Ascending aorta (tissue), 2 donors: Measurements from ENCODE around the gene SERPINB1. TPM values are rescaled to one million over a fixed set of nuclear protein-coding genes. Genes with fewer than 3 reads are reported as not detected.

Experiments
- DNase-seq, 2 donors: peaks; one replicate each; pipeline ENCODE4 v3.0.0-alpha.2; 2019; ENCODE audit warnings: low spot score in 2 of 2
- H3K27ac ChIP-seq, 2 donors: fragments of 200-600 bp; sonication (generic); one replicate each; pipeline ENCODE4 v1.5.1; 2016 to 2017; ENCODE audit warnings: mild to moderate bottlenecking in 1 of 2
- H3K27me3 ChIP-seq: fragments of 200-600 bp; sonication (generic); one replicate; pipeline ENCODE4 v1.5.1; 2017
- H3K36me3 ChIP-seq, 2 donors: fragments of 200-600 bp; sonication (generic); one replicate each; pipeline ENCODE4 v1.5.1; 2016
- H3K4me1 ChIP-seq, 2 donors: fragments of 200-600 bp; sonication (generic); one replicate each; pipeline ENCODE4 v1.5.1; 2016 to 2017; ENCODE audit warnings: mild to moderate bottlenecking in 1 of 2
- H3K4me3 ChIP-seq, 2 donors: fragments of 200-600 bp; sonication (generic); one replicate each; pipeline ENCODE4 v1.5.1; 2016 to 2017; ENCODE audit warnings: mild to moderate bottlenecking in 1 of 2
- H3K9me3 ChIP-seq, 2 donors: fragments of 200-600 bp; sonication (generic); one replicate each; pipeline ENCODE4 v1.5.1; 2016
- intact Hi-C: fragments of 100-400 bp; cut with DNase I; formaldehyde crosslinking; loops from one replicate; pipeline ENCODE4 v1.15.1; 2023
- total RNA-seq: library from RNA; depleted of rRNA; stranded (reverse); fragments of >200 nt; gene quantifications from one replicate; pipeline ENCODE4 v1.1.0, GENCODE V29; 2016
- TF ChIP-seq, protein P1 (sequence below), 3 experiments: fragments of 200-600 bp in 2 of 3; fragments of 450-650 bp in 1 of 3; sonication (generic) in 2 of 3; IDR thresholded peaks; one replicate each; pipeline ENCODE4 v1.5.1; 2016 to 2019; ENCODE audit warnings: antibody characterized with exemption in 3 of 3, mild to moderate bottlenecking in 1 of 3, moderate library complexity in 1 of 3

SERPINB1 gene
- total RNA-seq, 1 donor from 2014 or later: 14.0 TPM

DNA sequence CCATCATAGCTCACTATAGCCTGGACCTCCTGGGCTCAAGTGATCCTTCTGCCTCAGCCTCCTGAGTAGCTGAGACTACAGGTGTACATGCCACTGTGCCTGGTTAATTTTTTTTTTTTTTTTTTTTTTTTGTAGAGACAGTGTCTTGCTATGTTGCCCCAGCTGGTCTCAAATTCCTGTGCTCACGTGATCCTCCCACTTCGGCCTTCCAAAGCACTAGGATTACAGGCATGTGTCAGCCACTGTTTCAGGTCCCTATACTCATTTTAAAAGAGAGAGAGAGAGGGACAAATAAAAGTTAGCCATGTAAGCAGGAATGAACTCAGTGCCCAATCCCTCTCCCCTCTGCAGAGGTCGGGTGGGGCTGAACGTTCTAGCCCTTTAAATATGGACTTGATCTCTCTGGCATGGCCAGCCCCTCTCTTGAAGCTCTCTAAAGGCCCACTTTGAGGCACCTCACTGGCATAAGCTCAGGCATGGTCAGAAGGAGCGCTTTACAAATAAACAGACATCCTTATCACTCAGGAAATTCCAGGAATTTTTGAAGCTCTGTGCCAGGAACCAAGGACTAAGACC is 9.0 kb upstream of the SERPINB1 start:
- H3K4me3 ChIP-seq: no peak overlapping the region
- no peaks in the 10 kb centered on the region for H3K36me3 ChIP-seq
- H3K9me3 ChIP-seq: no peaks in the 10 kb centered on the region
- TF ChIP-seq, protein P1, sequence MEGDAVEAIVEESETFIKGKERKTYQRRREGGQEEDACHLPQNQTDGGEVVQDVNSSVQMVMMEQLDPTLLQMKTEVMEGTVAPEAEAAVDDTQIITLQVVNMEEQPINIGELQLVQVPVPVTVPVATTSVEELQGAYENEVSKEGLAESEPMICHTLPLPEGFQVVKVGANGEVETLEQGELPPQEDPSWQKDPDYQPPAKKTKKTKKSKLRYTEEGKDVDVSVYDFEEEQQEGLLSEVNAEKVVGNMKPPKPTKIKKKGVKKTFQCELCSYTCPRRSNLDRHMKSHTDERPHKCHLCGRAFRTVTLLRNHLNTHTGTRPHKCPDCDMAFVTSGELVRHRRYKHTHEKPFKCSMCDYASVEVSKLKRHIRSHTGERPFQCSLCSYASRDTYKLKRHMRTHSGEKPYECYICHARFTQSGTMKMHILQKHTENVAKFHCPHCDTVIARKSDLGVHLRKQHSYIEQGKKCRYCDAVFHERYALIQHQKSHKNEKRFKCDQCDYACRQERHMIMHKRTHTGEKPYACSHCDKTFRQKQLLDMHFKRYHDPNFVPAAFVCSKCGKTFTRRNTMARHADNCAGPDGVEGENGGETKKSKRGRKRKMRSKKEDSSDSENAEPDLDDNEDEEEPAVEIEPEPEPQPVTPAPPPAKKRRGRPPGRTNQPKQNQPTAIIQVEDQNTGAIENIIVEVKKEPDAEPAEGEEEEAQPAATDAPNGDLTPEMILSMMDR (IDR thresholded peaks at IDR 0.05): no peak
- intact Hi-C loops: loop anchor here (5.0 kb wide), 1 partner anchor 212 kb away; no protein-coding TSS in a partner anchor
- peak overlapping the region; percentile 63 to 74 for H3K27ac ChIP-seq
- no peaks in the 10 kb centered on the region for H3K27me3 ChIP-seq
- peak in 1 of 2 donors; percentile 68 for DNase-seq
- H3K4me1 ChIP-seq: peaks cover 3 to 10% of the 10 kb centered on the region in 2 donors

DNA sequence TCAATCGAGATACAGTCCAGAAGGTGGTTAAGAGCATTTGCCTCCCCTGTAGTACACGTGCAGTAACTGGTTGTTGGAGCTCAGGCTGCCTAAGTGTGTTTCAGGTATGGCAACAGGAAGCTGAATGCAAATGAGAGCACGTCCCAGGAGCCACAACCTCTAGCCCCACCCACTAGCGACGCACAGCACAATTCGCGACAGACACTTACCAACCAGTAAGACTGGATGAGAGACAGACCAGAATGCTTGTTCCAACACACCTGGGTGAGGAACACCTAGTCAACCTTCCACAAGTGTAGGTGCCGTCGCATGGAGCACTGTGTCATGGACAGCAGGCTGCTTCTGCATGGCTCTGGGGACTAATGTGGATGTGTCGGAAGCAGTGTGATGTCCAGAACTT is 7.2 kb upstream of the SERPINB1 start:
- intact Hi-C loops: loop anchor here (5.0 to 10.0 kb wide), 3 partner anchors 123 to 1254 kb away; partner anchors contain the start of gene SERPINB6
- H3K4me1 ChIP-seq: peaks cover 3 to 10% of the 10 kb centered on the region in 2 donors
- H3K27ac ChIP-seq: no peak overlapping the region
- no peaks in the 10 kb centered on the region for H3K27me3 ChIP-seq
- TF ChIP-seq, protein P1 (IDR thresholded peaks at IDR 0.05): no peak
- H3K36me3 ChIP-seq: no peaks in the 10 kb centered on the region
- H3K4me3 ChIP-seq: no peak overlapping the region
- no peaks in the 10 kb centered on the region for H3K9me3 ChIP-seq
- peak in 1 of 2 donors; percentile 55 for DNase-seq

DNA sequence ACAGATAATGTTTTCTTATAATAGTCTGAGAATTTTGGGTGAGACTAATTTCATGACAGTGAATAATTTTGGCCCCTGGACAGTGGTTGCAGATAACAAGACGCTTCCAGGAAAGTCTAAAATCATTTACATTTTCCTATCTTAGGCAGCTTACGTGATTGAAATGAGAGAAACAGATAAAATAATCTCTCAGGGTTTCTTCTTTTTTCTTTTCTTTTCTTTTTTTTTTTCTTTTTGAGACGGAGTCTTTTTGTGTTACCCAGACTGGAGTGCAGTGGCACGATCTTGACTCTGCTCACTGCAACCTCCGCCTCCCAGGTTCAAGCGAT is 4.2 kb upstream of the SERPINB1 start:
- H3K27ac ChIP-seq: peak overlapping the region; percentile 69 to 84
- DNase-seq: no peak
- H3K36me3 ChIP-seq: no peaks in the 10 kb centered on the region
- H3K4me1 ChIP-seq: peaks cover 0 to 6% of the 10 kb centered on the region in 2 donors
- no peaks in the 10 kb centered on the region for H3K27me3 ChIP-seq
- H3K9me3 ChIP-seq: no peaks in the 10 kb centered on the region
- H3K4me3 ChIP-seq: peak overlapping the region in 1 of 2 donors; percentile 41
- TF ChIP-seq, protein P1 (IDR thresholded peaks at IDR 0.05): no peak
- intact Hi-C loops: loop anchor here (1.0 to 10.0 kb wide), 5 partner anchors 8 to 1251 kb away; partner anchors contain the start of gene SERPINB6

DNA sequence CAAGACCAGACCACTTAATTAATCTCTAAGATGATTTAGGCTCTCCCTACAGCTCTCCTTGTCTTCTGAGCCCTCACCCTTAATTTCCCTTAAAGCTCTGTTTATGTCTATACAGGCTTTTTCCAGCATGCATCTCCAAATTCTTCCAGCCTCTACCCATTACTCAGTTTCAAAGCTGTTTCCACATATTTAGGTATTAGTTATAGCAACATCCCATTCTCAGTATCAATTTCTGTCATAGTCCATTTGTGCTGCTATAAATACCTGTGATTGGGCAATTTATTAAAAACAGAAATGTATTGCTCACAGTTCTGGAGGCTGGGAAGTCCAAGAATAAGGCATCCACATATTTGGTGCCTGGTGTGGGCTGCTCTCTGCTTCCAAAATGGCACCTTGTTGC is 2.3 kb upstream of the SERPINB1 start:
- H3K4me1 ChIP-seq: peaks cover 10 to 16% of the 10 kb centered on the region in 2 donors
- peak in 1 of 2 donors; percentile 22 for DNase-seq
- no peaks in the 10 kb centered on the region for H3K9me3 ChIP-seq
- no peak overlapping the region for H3K4me3 ChIP-seq
- intact Hi-C loops: loop anchor here (5.0 to 10.0 kb wide), 3 partner anchors 108 to 1249 kb away; no protein-coding TSS in a partner anchor
- H3K36me3 ChIP-seq: peaks cover 0 to 6% of the 10 kb centered on the region in 2 donors
- TF ChIP-seq, protein P1 (IDR thresholded peaks at IDR 0.05): no peak
- no peaks in the 10 kb centered on the region for H3K27me3 ChIP-seq
- H3K27ac ChIP-seq: no peak overlapping the region

DNA sequence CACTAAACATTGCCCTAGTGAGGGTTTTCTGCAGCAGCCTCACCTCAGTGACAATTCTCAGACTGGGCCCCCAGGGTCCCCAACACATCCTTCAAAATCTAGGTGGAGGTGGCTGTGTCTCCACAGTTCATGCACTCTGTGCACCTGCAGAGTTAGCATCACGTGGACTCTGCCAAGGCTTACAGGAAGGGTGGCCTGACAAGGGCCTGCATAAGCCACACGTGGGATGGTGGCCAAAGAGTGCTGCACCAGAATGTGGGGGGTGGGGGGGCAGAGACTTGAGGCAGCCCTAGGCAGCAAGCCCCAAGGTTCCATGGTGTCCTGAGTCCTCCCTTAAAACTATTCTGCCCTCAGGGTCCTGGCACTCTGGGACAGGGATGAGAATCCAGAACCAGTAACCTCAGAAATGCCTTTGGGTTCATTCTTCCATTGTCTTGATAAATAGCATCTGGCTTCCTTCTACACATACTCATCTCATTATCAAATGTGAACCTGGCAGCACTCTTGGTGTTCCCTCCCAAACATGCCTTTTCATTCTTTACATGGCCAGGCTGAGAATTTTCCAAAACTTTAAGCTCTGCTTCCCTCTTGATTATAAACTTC is 1.6 kb upstream of the SERPINB1 start:
- Histone ChIP-seq H3K4me3 (no peak overlapping the region), H3K27me3 (no peaks in the 10 kb centered on the region), H3K27ac (no peak overlapping the region), H3K4me1 (peaks cover 10 to 16% of the 10 kb centered on the region in 2 donors), H3K36me3 (peaks cover 0 to 10% of the 10 kb centered on the region in 2 donors), H3K9me3 (no peaks in the 10 kb centered on the region)
- TF ChIP-seq, protein P1 (IDR thresholded peaks at IDR 0.05): no peak
- intact Hi-C loops: loop anchor here (5.0 to 10.0 kb wide), 3 partner anchors 109 to 1248 kb away; no protein-coding TSS in a partner anchor
- DNase-seq: peak in 1 of 2 donors; percentile 46
